ENCODE data around the gene MPV17L2. TPM values are rescaled to one million over a fixed set of nuclear protein-coding genes. Genes with fewer than 3 reads are reported as not detected.

MPV17L2 gene
- total and polyA plus RNA-seq, 12 donors, result 10.3 to 47.4 (median 24.2) TPM

GRCh38 chr19:18144906-18145305, 48.1 kb upstream of the MPV17L2 start:
- no peak overlapping the region for H3K27ac ChIP-seq
- no peak for DNase-seq
- no peak overlapping the region for H3K4me3 ChIP-seq
- no peaks in the 10 kb centered on the region for H3K27me3 ChIP-seq
- 95 to 97% (median 95%) methylated on average over 28 of the region's 28 CpGs for WGBS, 4 donors
- H3K4me1 ChIP-seq (replicated peaks in 1 of 2), result no peaks in the 10 kb centered on the region
- intact Hi-C loops (cut with DNase I), result no loop called here
- no peaks in the 10 kb centered on the region for H3K9me3 ChIP-seq (replicated peaks in 1 of 3)
- peaks cover 0 to 57% of the 10 kb centered on the region in 2 donors for H3K36me3 ChIP-seq (replicated peaks in 1 of 2)
- TF ChIP-seq CTCF (IDR thresholded peaks at IDR 0.05) (no peak), POLR2A (IDR thresholded peaks at IDR 0.05) (no peak)

- no peak overlapping the region for H3K27ac ChIP-seq
- H3K36me3 ChIP-seq (replicated peaks in 1 of 2), result peaks cover 0 to 53% of the 10 kb centered on the region in 2 donors
- TF ChIP-seq POLR2A (IDR thresholded peaks at IDR 0.05) (no peak), CTCF (IDR thresholded peaks at IDR 0.05) (no peak)
- H3K4me1 ChIP-seq (replicated peaks in 1 of 2), result no peaks in the 10 kb centered on the region
- no peak for DNase-seq
- no peaks in the 10 kb centered on the region for H3K9me3 ChIP-seq (replicated peaks in 1 of 3)
- intact Hi-C loops (cut with DNase I), result no loop called here
- no peak overlapping the region for H3K4me3 ChIP-seq
- WGBS, 4 donors, result 95 to 97% (median 96%) methylated on average over 5 to 19 of the region's 19 CpGs
- no peaks in the 10 kb centered on the region for H3K27me3 ChIP-seq
Measured at GRCh38 chr19:18145391-18145999, 47.5 kb upstream of the MPV17L2 start.

GRCh38 chr19:18147396-18147795, 45.6 kb upstream of the MPV17L2 start:
- 92 to 96% (median 92%) methylated on average over 13 of the region's 13 CpGs for WGBS, 4 donors

GRCh38 chr19:18149596-18149975, 43.4 kb upstream of the MPV17L2 start:
- Histone ChIP-seq H3K4me1 (replicated peaks in 1 of 2) (peaks cover 12 to 20% of the 10 kb centered on the region in 2 donors), H3K9me3 (replicated peaks in 1 of 3) (no peaks in the 10 kb centered on the region), H3K4me3 (no peak overlapping the region), H3K36me3 (replicated peaks in 1 of 2) (peaks cover 0 to 23% of the 10 kb centered on the region in 2 donors), H3K27me3 (no peaks in the 10 kb centered on the region), H3K27ac (no peak overlapping the region)
- TF ChIP-seq POLR2A (IDR thresholded peaks at IDR 0.05), result no peak
- DNase-seq, result no peak
- intact Hi-C loops (cut with DNase I), result no loop called here
- 84 to 88% (median 88%) methylated on average over 7 to 16 of the region's 16 CpGs for WGBS, 4 donors

More at GRCh38 chr19:18147396-18147795, 45.6 kb upstream of the MPV17L2 start:
- TF ChIP-seq CTCF (IDR thresholded peaks at IDR 0.05) (no peak), POLR2A (IDR thresholded peaks at IDR 0.05) (no peak)
- DNase-seq, result no peak
- Histone ChIP-seq H3K36me3 (replicated peaks in 1 of 2) (peaks cover 0 to 43% of the 10 kb centered on the region in 2 donors), H3K27me3 (no peaks in the 10 kb centered on the region), H3K4me1 (replicated peaks in 1 of 2) (peaks cover 6 to 9% of the 10 kb centered on the region in 2 donors), H3K4me3 (no peak overlapping the region), H3K9me3 (replicated peaks in 1 of 3) (no peaks in the 10 kb centered on the region), H3K27ac (no peak overlapping the region)
- intact Hi-C loops (cut with DNase I), result no loop called here

Measured in adrenal gland (tissue), 12 donors.